ENCODE data around the gene KCTD20. TPM values are rescaled to one million over a fixed set of nuclear protein-coding genes. Genes with fewer than 3 reads are reported as not detected.
"Not testable (repeated sequence)": the region's sequence is repeated elsewhere in the genome, so short reads cannot be mapped to it uniquely, and the experiment has no call there.

Gene KCTD20
- total RNA-seq, 1 experiment from 2014 or later, result 47.5 TPM

DNA sequence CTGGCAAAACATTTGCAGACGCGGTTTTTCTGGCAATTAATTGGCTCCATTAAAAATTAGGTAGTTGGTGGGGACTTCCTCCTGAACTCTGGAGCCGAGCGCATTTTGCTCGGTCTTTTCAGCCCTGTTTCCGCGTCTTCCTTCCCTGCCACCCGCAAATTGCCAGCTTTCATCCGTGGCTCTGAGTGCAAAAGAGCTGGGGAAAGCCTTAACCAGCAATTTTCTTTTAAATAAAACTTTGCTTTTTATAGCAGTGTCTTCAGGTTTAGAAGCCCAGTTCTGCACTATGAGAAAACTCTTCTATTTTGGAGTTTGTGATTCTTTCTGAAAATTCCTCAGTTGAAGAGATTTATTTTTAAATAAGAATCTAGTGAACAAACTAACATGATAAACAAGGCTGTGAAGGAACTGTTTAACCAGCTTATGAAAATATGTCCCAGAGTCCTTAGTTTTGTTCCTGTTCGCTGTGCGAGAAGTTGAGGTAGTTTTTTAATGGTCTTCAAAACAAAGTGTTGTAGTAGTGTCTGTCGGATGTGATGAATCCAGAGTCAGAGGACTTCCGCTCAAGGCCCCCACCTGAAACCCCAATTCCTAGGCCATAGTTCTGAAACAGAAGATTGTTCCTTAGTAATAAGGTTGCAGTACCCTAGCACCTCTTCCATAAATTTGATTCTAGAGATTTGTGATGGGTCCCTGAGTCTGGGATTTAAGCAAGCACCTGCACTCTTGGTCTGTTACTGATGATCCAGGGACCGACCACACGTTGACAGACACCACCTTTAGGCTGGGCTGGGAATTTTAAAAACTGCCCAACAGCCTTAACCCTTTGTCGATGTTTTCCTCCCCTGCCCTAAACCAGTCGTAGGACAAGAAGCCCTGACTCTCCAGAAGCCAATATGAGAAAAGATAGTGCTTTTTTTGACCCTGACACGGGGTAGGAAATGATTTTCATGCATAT, 950 bp downstream of the KCTD20 start:
- no peak for DNase-seq (ENCODE audit: low read depth)

GRCh38 chr6:36444470-36444869, 1.7 kb downstream of the KCTD20 start:
- no peak for DNase-seq (ENCODE audit: low read depth)

GRCh38 chr6:36445621-36446020, 2.8 kb downstream of the KCTD20 start:
- DNase-seq (ENCODE audit: low read depth), result no peak

DNA sequence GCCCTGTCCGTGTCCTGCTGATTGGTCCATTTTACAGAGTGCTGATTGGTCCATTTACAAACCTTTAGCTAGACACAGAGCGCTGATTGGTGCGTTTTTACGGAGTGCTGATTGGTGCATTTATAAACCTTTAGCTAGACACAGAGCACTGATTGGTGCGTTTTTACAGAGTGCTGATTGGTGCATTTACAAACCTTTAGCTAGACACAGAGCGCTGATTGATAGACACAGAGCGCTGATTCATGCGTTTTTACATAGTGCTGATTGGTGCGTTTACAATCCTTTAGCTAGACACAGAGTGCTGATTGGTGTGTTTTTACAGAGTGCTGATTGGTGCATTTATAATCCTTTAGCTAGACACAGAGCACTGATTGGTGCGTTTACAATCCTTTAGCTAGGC, 6.4 kb downstream of the KCTD20 start:
- not testable (repeated sequence) for DNase-seq (ENCODE audit: low read depth)

GRCh38 chr6:36452897-36453296, 10.1 kb downstream of the KCTD20 start:
- DNase-seq (ENCODE audit: low read depth), result not testable (repeated sequence)

GRCh38 chr6:36455486-36456027, 12.8 kb downstream of the KCTD20 start:
- no peak for DNase-seq (ENCODE audit: low read depth)

- no peak for DNase-seq (ENCODE audit: low read depth)
Observed at GRCh38 chr6:36459501-36459900, 16.7 kb downstream of the KCTD20 start.

- DNase-seq (ENCODE audit: low read depth), result no peak
Observed at GRCh38 chr6:36460916-36461315, 18.1 kb downstream of the KCTD20 start.

- DNase-seq (ENCODE audit: low read depth), result no peak
Observed at GRCh38 chr6:36461646-36462045, 18.8 kb downstream of the KCTD20 start.

DNA sequence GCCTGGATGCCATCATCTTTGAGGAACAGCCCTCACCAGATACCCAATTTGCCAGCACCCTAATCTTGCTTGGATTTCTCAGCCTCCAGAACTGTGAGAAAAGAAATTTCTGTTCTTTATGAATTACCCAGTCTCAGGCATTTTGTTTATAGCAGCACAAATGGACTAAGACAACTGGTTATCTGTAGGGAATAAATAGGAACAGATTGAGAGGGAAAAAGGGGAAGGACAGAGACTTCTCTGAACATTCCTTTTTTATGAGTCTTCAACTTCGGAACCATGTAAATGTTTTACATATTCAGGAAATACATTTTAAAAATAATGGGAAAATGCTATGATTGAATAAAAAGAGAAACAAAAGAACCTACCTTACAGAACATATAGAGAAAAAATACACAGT, 20.9 kb downstream of the KCTD20 start:
- peak; percentile 54 for DNase-seq (ENCODE audit: low read depth)

DNA sequence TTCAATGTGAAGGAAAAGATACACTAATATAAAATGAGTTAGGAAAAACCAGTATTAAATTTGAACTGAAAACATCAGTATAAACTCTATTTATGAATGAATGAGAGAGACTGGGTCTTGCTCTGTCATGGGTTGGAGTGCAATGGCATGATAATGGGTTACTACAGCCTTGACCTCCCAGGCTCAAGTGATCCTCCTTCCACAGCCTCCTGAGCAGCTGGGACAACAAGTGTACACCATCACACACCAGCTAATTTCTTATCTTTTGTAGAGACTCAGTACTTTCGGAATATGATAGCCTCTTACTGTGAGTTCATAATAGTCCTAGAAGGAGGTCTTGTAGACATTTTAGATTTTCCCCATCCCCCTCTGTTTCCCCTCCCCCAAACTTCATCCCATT, 21.4 kb downstream of the KCTD20 start:
- peak; percentile 7 for DNase-seq (ENCODE audit: low read depth)

GRCh38 chr6:36467625-36468024, 24.8 kb downstream of the KCTD20 start:
- DNase-seq (ENCODE audit: low read depth), result no peak

GRCh38 chr6:36469148-36469661, 26.4 kb downstream of the KCTD20 start:
- no peak for DNase-seq (ENCODE audit: low read depth)

DNA sequence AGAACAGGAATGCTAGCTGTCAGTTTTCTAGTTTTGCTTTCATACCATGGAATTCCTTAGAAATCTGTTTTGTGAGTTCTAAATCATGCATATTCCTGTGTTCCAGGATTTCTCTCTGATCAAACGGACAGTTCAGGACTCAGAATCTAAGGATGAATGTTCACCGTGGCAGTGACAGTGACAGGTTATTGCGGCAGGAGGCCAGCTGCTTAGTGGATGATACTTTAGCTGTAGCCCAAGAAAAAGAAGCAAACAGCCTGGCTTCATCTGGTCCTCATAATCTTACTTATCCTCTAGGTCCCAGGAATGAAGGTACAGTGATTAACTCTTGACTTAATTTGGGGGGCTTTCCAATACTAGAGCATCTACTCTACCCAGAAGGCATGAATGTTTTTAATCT, 27.1 kb downstream of the KCTD20 start:
- no peak for DNase-seq (ENCODE audit: low read depth)

DNA sequence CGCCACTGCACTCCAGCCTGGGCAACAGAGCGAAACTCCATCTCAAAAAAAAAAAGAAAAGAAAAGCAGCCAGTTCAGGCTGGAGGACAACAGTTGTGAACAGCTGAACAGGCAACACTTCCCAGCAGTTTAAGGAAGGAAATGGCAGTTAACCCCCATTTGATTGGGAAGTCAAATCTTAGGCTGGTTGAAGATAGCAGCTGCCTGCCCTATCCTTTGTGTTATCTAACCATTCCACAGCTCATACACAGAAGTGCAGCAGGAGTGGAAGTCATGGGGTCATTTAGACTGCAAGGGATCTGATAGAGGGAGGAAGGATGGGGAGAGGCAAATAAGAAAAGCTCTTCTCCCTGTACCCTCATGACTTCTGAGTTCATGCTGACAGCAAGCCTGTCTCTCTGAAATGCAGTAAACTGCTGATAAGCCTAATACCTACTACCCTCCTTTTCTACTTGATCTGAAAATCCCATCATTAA, 35.3 kb downstream of the KCTD20 start:
- peak; percentile 6 for DNase-seq (ENCODE audit: low read depth)

- DNase-seq (ENCODE audit: low read depth), result no peak
Observed at GRCh38 chr6:36479256-36479655, 36.5 kb downstream of the KCTD20 start.

DNA sequence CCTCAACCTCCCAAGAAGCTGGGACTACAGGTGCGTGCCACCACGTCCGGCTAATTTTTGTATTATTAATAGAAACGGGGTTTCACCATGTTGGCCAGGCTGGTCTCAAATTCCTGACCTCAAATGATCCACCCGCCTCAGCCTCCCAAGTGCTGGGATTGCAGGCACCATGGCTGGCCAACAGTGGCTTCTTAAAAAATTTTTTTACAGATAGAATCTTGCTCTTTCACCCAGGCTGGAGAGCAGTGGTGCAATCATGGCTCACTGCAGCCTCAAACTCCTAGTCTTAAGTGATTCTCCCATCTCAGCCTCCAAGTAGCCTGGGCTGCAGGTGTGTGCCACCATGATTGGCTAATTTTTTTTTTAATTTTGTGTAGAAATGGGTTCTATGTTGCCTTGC, 40.5 kb downstream of the KCTD20 start:
- not testable (repeated sequence) for DNase-seq (ENCODE audit: low read depth)

DNA sequence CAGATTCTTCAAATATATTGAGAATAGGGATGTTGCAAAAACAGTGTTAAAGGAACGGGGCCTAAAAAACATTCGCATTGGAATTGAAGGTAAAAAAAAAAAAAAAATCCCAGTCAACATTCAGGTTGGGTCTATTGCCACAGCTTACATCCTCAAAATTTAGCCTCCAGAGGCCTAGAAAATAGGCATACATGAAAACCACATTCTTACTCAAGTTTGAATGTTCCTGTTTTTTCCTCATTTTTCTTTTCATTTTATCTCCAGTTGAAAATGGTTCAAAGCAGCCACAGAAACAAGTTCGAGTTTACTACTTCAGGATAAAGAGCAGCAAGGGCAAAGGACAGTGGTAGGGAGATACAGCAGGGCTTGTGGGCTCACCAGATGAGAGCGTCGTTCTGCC, 41.9 kb downstream of the KCTD20 start:
- DNase-seq (ENCODE audit: low read depth), result no peak

- no peak for DNase-seq (ENCODE audit: low read depth)
Observed at GRCh38 chr6:36487698-36488097, 44.9 kb downstream of the KCTD20 start.

- DNase-seq (ENCODE audit: low read depth), result no peak
Observed at GRCh38 chr6:36488221-36488620, 45.4 kb downstream of the KCTD20 start.

DNA sequence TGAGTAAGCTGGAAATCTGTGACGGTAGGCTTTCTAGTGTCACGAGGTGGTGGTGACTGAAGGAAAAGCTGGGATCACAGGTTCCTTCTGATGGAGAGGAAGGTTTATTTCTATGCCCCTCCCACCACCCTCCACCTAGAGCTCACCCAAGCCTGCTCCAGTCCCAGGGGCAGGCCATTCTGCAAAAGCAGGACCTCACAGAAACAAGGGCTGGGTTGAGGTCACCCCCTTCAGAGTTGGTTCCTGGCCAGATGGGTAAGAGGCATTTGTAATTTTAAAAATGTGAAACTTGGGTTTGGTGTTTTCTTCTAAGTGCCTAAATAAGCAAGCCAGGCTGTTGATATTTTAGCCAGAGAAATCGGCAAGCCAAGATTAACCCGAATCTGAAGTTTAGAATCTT, 46.6 kb downstream of the KCTD20 start:
- DNase-seq (ENCODE audit: low read depth), result no peak

GRCh38 chr6:36491378-36491965, 48.7 kb downstream of the KCTD20 start:
- no peak for DNase-seq (ENCODE audit: low read depth)
